Measurements from ENCODE around the gene CMIP.

CMIP gene

DNA sequence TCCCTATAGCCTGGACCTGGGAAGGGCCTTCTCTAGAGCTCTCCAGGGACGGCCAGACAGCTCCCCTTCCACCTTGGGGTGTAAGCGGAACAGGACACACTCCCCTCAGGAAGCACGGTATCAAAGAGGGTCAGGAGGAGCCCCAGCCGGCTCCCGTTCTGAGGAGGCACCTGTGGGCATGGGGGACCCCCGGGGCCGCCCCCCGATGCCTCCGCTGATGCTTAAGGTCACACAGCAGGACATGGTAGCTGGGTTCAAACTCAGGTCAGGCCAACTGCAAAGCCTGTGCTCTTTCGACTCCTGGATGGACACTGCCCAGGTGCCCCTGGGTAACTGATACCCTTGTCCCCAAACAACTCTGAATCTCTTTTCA, 49.8 kb downstream of the CMIP start:
- DNase-seq (ENCODE audit: low read depth in 2 of 2) = no peak

DNA sequence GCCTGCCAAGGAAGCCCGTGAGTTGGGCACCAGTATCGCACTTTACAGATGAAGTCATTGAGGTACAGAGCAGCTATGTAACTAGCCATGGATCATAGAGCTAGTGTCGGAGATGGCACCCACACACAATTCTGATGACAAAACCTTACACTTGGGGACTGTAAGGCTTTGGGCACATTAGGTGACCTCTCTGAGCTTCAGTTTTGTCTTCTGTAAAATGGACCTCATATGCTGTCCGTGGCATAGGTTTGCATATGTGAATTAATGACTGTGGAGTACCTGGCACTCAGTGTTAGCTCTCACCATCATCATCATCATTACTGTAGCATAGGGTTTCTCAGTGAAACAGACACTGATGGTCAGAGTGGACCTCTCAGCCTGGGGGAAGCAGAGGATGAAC, 50.3 kb downstream of the CMIP start:
- no peak for DNase-seq (ENCODE audit: low read depth in 2 of 2)

DNA sequence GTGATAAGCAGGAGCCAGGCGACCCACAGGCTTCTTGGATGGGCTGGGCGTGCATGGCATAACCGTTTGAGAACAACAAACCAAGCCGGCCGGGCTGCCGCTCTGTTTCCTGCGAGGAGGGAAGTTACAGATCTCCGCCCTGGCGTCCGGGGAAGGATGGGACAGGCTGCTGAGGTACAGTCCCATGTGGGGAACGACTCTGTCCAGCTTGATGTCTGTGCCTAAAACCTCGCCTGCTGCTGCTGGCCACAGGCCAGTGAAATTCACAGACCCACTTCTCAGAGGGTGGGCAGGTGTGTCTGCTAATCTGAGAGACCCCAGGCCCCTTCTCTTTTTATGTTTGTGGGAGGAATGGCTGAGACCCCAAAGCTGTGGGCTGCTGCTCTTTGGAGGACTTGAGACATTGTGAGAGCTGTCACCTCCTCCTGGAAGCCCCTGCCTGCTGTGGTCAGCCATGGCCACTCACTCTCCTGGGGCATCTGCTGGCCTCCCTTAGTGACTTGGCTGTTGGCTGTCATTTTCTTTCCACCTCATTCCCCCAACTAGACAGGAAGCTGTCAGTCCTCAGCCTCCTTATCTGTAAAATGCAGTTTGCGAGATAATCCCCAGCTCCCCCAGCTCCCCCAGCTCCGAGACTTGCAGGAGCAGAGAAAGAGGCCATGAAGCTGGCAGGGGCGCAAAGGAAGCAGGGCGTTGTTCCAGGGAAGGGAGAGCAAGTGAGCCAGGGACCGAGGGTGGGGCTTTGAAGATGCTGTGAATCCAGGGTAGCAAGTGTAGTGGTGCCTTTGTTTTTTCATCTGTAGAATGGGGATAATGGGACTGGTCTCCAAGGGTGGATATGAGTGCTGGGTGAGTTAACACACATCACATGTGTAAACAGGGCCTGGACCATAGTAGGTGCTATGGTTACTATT, 51.0 kb downstream of the CMIP start:
- DNase-seq (ENCODE audit: low read depth in 2 of 2) = no peak

DNA sequence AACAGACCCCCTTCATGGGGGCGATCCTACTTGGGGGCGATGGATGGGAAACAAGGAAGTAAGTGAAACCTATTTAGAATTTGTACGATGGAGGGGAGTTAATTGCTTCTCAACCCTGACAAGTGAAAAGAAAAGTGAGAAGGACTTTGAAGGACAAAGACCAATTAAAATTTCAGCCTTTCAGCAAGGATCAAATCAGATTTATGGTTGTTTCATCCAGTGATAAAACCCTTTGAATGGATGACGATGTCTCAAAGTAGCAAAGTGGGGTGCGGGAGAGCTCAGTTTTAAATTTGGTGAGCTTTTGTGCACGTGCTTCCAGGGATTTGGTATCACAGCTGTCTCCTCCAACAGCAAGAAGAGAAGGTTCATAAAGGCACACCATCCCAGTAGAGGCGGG, 51.7 kb downstream of the CMIP start:
- no peak for DNase-seq (ENCODE audit: low read depth in 2 of 2)

DNA sequence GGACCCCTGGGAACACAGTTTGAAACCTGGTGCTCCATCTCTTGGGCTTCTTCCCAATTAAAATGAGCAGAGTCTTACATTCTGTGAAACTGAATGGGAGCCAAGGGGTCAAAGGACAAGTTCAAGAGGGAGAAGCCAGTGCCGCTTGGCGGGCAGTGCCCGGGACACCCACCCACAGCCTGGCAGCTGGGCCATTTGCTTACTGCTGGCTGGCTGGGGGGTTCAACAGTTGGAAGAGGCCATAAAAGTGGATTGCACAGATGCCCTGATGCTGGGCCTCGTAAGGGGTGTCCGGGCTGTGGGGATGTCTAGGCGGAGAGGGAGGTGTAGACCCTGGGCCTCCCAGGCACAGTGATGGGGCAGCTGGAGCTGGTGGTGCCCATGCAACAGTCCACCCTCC, 52.1 kb downstream of the CMIP start:
- DNase-seq (ENCODE audit: low read depth in 2 of 2) = no peak

DNA sequence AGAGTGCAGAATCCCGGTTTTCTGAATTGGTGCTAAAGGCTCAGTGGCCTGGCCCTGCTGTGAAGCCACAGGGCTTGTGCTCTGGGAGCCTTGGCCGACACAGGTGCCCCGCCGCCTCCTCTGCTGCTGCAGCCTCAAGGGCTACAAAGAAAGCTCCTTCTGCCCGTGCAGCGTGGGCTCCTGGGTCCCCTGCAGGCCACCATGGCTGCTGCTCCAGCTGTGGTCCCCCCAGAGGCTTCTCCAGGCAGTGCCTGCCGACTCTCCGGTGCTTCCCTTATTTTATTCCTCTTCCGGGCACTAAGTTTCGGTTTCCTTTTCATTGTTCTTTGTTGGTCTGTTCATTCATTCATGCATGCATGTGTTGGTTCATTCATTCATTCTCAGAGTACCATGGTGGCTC, 53.1 kb downstream of the CMIP start:
- no peak for DNase-seq (ENCODE audit: low read depth in 2 of 2)

DNA sequence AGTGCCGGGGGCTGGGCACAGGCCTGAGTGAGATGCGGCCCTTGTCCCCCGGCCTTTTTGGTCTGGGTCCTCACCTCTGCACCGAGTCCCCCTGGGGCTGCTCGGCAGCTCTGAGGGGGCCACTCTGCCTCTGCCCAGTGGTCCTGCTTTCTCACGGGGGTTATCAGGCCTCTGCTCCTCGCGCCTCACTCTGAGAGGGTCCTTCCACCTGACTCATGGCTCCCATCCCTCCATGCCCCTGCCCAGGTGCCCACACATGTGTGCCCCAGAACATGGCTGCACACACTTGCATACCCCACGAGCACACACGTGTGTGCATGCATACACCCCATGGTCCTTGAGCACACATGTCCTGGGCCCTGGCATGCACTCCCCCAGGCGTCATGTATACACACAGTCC, 53.7 kb downstream of the CMIP start:
- no peak for DNase-seq (ENCODE audit: low read depth in 2 of 2)

DNA sequence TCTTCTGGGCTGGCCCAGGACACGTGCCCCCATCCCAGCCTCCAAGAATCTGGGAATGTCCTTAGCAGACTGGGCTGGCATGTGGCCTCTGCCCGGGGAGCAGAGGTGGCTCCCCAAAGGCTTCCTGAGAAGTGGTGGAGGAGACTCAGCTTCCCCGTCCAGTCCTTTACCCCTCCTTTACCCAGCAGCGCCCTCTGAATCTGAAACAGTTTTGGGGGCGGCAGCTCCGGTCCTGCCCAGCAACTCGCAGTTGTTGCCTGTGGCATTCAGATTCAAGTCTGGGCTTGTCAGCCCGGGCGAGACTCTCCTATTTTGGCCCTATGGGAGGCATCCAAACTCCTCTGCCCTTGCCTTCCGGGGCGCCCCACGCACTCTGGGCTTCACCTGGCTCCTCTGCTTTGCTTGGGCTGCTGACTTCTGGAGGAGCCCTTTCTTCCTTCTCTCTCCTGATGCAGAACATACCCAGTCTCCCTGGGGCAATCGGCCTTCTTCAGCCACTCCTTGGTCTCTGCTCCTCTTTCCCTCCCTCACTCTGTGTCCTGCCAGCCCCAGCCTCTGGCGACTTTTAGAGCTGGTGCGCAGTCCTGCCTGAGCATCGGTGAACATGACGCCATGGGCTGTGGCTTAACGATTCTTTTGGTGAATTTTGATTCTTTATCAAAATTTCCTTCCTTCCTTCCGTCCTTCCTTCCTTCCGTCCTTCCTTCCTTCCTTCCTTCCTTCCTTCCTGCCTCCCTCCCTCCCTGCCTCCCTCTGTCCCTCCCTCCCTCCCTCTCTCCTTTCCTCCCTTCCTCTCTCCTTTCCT, 55.2 kb downstream of the CMIP start:
- no peak for DNase-seq (ENCODE audit: low read depth in 2 of 2)

DNA sequence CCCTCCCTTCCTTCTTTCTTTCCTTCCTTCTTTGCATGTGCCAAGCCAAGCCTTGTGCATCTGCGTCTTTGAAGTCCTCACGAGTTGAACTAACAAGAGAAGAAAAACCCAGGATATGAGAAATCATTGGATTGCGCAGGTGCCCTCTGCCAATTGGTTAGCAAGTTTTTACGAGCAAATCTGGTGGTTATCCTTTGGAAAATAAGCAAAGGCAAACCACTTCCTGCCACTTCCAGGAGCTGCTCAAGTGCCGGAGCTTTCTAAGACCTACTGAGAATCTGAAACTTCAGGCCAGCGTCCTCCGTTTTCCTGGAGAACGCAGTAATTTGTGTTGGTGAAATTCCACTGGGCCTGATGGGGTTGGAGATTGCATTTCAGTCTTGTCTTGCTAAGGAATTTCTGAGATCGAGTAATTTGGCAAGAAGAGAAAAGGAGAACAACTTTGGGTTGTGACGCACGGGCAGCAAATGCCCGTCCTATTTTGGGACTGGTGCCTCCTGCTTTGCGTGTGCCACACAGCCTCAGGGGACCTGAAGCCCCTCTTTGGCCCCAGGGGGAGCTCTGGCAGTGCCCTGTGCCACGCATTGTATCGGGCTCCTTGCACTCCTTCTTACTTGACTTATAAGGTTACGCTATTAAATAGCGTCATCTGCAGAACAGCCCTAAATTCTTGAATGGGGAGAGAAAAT, 56.4 kb downstream of the CMIP start:
- no peak for DNase-seq (ENCODE audit: low read depth in 2 of 2)

DNA sequence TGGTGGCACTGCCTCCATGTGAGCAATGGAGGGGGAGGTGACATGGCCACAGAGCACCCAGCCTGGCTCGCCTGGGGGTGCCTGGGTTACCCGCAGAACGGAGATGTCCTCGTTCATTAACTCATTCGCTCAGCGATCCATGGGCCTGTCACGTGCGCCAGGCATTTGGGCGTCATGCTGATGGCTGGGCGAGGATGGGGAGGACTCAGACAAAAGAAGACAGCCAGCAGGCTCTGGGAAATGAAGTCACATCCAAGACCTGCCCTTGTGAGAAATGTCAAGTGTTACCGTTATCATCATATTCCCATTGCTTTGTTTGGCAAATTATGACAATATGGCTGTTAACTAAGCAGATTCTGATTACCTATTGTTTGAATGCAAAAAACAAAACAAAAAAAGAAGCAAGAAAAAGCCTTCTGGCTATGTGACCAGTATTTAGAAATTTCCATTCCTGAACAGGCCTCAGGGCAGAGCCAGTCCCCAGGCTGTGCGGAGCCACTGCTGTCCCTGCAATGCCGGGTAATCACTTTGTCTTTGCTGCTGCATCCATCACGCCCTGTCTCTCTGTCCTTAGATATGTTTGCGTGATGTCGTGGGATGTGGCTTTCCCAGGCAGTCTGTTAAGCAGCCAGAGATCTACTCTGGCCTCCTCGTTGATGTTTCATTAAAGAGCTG, 57.9 kb downstream of the CMIP start:
- DNase-seq (ENCODE audit: low read depth in 2 of 2) = no peak

DNA sequence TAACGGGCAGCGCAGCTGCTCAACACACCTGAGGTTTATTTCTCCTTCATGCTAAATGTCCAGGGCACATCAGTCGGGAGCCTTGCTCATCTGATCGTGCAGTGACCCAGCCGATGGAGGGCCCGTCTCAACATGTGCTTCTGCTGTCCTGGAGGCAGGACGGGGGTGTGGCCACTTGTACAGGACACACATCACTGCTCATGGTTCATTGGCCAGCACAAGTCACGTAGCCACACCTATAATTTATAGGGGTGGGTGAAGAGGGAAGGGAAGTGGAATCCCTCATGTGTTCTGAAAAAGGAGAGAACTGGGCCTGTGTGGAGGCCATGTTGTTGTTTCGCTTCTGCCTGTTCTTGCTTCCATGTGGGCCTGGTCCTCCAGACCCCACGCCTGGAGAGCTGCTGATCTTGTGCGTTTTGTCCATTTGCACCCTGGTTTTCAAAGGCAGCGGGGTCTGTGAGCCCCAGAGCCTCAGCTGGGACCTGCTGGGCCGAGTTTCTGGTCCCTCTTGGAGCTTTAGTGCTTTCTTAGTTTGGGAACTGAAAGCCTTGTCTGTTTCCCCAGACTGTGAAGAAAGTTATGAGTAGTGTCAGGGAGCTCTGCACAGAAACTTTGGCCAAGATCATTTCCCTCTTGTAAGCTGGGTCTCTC, 60.5 kb downstream of the CMIP start:
- no peak for DNase-seq (ENCODE audit: low read depth in 2 of 2)

DNA sequence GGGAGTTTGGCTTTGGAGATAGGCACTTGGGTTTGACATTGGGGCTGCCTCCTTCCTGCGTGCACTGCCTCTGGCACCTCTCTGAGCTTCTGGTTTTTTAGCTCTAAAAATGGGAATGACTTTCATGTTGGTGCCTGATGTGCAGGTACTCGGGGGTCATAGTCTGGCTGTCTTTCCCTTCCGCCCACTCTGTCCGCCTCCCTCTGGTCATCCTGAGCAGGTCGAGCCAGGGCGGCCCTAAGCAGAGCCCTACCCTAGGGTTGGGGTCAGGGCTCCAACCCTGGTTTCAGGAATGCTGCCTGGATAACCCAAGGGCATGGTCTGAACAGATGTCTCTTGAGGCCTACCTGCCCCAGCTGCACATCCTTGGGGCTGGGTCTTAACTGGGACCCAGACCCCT, 64.8 kb downstream of the CMIP start:
- no peak for DNase-seq (ENCODE audit: low read depth in 2 of 2)

DNA sequence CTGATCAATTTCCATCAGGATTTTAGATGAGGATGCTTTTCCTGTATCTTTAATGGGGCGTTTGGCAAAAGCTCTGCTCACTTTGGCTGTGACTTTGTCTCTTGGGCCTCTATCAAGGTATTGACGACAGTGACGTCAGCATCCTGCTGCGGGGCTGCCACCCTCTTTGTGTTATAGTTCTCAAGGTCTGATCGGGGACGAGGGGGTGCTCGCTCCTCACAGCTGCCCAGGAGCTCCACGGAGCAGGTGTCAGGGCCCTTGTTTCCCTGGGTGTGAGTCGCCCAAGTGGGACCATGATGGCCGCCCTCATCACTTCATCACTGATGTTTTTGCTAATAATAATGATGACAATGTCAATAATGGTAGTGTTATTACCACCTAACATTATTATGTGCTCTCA, 65.4 kb downstream of the CMIP start:
- DNase-seq (ENCODE audit: low read depth in 2 of 2) = no peak

DNA sequence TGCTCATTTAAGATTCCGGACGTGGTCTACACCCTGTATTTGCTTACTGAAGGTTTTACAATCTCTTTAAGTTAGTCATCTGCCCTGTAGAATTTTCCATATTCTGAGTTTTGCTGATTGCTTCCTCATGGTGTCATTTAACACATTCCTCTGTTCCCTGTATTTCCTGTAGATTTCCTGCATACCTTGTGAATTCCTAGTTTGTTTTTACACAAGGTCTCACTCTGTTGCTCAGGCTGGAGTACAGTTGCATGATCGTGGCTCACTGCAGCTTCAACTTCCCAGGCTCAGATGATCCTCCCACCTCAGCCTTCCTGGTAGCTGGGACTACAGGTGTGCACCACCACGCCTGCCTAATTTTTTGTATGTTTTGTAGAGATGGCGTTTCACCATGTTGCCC, 66.8 kb downstream of the CMIP start:
- DNase-seq (ENCODE audit: low read depth in 2 of 2) = no peak

DNA sequence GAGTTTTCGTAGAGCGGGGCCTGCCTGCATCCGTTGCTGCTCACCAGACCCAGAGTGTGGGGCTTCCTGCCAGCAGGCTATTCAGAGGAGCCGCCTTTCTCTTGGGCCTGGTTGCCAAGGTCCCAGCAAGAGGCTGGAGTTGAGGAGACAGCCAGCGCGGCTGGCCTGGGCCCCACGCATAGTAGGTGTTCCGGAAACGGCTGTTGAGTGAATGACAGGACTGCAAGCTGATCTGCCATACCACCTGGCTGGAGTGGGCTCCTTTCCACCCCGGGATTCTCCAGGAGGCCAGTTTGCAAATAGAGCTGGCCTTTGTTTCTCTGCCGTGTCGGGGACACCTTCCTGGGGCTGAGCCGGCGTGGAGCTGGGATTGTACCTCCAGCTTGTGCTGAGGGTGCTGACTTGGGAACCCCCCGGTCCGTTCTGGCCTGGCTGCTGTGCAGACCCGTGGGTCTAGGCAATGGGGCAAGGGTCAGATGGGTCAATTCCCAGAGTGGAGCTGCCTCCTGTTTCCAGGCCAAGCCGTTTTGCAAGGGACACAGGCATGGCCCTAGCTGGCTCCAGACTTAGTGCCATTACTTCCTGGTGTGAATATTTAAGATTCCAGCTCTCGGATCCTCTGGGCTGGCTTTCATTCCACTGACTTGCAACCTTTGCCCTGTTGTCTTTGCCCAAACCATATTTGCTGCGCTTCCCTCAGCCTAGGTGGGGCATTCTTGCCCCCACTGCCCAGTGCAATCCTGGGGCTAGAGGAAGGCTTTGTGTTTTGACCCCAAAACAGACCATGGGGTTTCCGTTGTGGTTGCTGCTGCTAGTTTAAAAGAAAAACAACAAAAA, 68.8 kb downstream of the CMIP start:
- DNase-seq (ENCODE audit: low read depth in 2 of 2) = no peak

DNA sequence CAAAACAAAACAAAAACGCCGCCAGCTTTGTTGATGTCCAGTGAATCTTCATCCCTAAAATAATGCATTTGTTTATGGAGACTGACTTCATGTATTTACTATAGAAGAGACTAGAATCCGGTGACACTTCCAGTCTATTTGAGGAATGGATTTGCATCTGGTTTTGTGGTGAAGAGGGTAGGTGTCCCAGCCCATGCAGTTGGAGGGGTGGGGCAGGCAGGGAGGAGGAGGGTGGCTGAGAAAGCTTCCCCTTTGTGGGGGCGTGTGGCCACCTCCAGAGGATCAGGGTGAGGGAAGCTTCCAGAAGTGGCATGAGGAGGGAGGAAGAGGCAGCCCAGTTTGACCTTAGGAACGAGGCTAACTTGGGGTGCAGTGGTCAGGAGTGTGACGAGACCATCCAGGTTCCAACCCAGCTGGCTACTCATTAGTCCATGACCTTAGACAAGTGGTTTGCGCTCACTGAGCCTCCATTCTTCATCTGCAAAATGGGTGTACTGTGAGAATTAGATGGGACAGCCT, 69.5 kb downstream of the CMIP start:
- DNase-seq (ENCODE audit: low read depth in 2 of 2) = no peak

DNA sequence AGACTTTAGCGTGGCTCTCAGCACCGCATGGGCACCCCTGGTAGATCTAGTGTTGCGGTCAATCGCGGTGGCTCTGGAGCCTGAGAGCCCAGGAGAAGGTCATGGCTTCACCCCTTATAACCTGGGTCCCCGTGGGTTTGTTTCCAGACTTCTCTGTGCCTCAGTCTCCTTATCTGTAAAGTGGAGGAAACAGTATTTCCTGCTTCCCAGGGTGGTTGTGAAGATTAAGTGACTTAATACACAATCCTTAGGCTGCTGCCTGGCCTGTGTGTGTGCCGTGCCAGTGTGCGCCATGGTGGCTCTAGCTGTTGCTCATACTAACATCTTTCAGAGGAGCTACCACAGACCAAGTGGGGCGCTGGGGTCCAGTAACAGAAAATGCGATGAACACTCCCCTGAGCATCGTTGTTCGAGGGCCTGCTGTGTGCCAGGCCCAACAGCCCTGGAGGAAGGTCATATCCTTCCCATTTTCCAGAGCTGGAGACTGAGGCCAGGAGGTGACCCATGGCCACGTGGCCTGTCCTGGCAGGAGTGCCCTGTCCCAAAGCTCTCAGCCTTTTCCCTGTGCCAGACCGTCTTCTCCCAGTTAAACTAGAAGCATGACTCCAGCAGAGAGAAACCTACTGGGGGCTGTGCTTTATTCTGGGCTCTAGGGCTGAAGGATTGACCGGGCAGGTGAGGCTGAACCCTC, 70.1 kb downstream of the CMIP start:
- no peak for DNase-seq (ENCODE audit: low read depth in 2 of 2)

DNA sequence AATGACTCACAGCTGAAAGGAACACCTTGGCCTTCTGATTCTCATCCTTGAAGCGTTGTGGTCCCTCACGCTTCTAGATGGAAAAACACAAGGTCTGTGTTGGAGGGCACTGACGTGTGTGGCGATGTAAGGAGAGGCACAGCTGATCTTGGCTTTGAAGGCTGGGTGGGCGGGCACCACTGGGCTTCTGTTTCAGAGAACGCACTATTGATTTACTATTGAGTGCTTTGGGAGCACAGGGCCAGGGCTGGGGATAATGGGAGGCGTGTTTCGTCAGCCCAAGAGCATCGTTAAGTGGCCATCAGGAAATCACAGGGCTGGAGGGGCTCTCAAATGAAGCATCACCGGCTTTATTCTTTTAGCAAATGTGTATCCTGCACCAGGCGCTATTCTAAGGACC, 70.7 kb downstream of the CMIP start:
- DNase-seq (ENCODE audit: low read depth in 2 of 2) = no peak

DNA sequence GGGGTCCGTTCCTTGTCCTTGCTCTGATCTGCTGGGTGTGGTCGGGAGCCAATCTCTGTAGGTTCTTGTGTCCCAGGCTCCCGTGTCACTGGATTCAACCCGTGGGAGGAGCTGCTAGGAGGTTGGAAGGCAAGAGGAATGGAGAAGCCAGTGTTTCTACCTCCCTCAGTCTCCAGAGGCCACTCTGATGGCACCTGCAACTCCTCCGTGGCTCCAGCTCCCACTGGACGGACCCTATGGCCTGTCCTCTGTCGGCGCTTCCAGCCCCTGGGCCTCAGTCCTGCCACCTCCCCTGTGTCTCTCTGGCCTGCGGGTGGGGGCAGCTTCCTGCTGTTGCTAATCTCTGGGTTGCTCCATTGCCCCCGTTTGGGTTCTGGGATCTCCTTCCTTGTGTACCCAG, 71.1 kb downstream of the CMIP start:
- no peak for DNase-seq (ENCODE audit: low read depth in 2 of 2)
